Right lobe of liver (tissue), 4 donors: ENCODE results near the gene MRGPRD.

ENCODE experiments used
- CTCF ChIP-seq, 4 donors: fragments of 200-600 bp in 3 of 4; fragments of 450-650 bp in 1 of 4; IDR thresholded peaks; one replicate each; pipeline versions ENCODE4 v1.5.1 to v1.8.0; 2016 to 2022; ENCODE audit warnings: antibody characterized with exemption in 4 of 4, mild to moderate bottlenecking in 2 of 4
- POLR2A ChIP-seq: fragments of 450-650 bp; IDR thresholded peaks from one replicate; pipeline ENCODE4 v1.6.1; 2017; ENCODE audit warnings: antibody characterized with exemption, mild to moderate bottlenecking
- donor health status: DM: no; HTN: no; CAD: no.
- donor health status: DM: no; HTN: no; CAD: no.
- donor health status: DM: no; HTN: yes; CAD: no.

- TF ChIP-seq CTCF (IDR thresholded peaks at IDR 0.05): no peak
- TF ChIP-seq POLR2A: no peak
Observed at GRCh38 chr11:68966894-68967780, 13.6 kb downstream of the MRGPRD start.
